Astrocyte (in vitro differentiated cells and primary cell): ENCODE data around the gene TDRD1.

ENCODE experiments used
- CTCF ChIP-seq: IDR thresholded peaks from 2 replicates; pipeline ENCODE4 v1.5.1; 2011; ENCODE audit warnings: low read depth, mild to moderate bottlenecking, inconsistent platforms, low read length, moderate library complexity; ENCODE audit not compliant: insufficient read depth
- EZH2 ChIP-seq: IDR thresholded peaks from 2 replicates; pipeline ENCODE4 v1.6.1; 2012; ENCODE audit warnings: mild to moderate bottlenecking, low read length, inconsistent platforms; ENCODE audit not compliant: insufficient read depth

- TF ChIP-seq CTCF = no peak
- no peak for TF ChIP-seq EZH2
Measured at GRCh38 chr10:114172776-114173602, 6.2 kb upstream of the TDRD1 start.
